ENCODE results near the gene GPR6.

DNA sequence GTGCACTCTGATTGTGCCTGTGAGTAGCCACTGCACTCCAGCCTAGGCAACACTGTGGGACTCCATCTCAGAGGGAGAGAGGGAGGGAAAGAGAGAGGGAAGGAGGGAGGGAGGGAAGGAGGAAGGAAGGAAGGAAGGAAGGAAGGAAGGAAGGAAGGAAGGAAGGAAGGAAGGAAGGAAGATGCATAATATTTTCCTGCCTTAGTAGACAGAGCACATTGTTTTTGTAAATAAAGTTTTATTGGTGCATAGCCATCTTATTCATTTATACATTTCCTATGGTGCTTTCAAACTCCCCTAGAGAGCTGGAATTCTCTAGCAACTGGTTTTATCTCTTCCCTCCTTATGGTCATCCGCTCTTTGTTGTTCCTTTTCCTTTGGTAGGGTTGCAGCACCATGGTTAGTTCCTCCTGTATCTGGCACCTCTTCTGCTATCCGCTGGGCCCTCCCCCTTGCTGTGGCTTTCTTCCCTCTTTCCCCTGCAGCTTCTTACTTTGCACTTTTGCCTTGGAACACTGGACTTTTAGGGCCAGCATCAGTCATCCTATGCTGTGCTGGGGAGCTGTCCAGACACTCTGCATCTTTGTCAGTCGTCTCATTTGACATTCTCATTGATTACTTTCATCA is 20.2 kb downstream of the GPR6 start:
- TF ChIP-seq EZH2phosphoT487 (IDR thresholded peaks at IDR 0.05; ENCODE audit: insufficient read depth, low read depth) (no peak), EZH2 (IDR thresholded peaks at IDR 0.05; ENCODE audit: insufficient read depth, poor library complexity, severe bottlenecking) (no peak)

Data from GM23248 (cell line).